GM12878 (cell line): Measurements from ENCODE around the gene RASD1. TPM values are rescaled to one million over a fixed set of nuclear protein-coding genes. Genes with fewer than 3 reads are reported as not detected.

Experiments used
- ATAC-seq: fragments of 200-7000 bp; cut with Tn5 transposase; 3 replicates; pipeline ENCODE4 v1.9.1; 2020; ENCODE audit warnings: mild to moderate bottlenecking, moderate library complexity
- BruUV-seq: library from RNA; stranded (reverse); fragments of 400-500 nt; replicated peaks from 2 replicates; lab custom pipeline; 2021; lab: Mats Ljungman, UMichigan
- CTCF ChIA-PET: fragments of 300-600 bp; sonication (Branson Sonifier 250); formaldehyde crosslinking; extraction: SDS; loops from one replicate; lab custom pipeline; 2021; ENCODE audit warnings: inconsistent platforms; lab: Yijun Ruan, JAX
- POLR2A ChIA-PET: fragments of 350-600 bp; formaldehyde crosslinking; extraction: SDS; loops from one replicate; lab custom pipeline; 2021; ENCODE audit warnings: inconsistent platforms; lab: Charles Lee
- RAD21 ChIA-PET: fragments of 300-600 bp; sonication (Branson Sonifier 250); formaldehyde crosslinking; loops from one replicate; lab custom pipeline; 2023; ENCODE audit warnings: antibody characterized with exemption; ENCODE audit not compliant: unreplicated experiment; lab: Charles Lee
- SMC1A ChIA-PET: fragments of 300-600 bp; sonication (Branson Sonifier 250); formaldehyde crosslinking; loops from one replicate; lab custom pipeline; 2023; ENCODE audit not compliant: unreplicated experiment, uncharacterized antibody; lab: Charles Lee
- DNase-seq: peaks from one replicate; pipeline ENCODE4 v3.0.0-alpha.2; 2011; ENCODE audit warnings: low read depth, low spot score
- FAIRE-seq: peaks from 3 replicates; lab custom pipeline; 2011; peaks lifted over from hg19 to GRCh38; lab: Jason Lieb, UNC
- H2AFZ ChIP-seq: 2 replicates; pipeline ENCODE4 v1.6.0; 2011; ENCODE audit warnings: low read depth, low read length, control low read depth; ENCODE audit not compliant: control insufficient read depth
- H3K27ac ChIP-seq: 2 replicates; pipeline ENCODE4 v1.5.1; 2011; ENCODE audit warnings: control low read depth; ENCODE audit not compliant: control insufficient read depth, insufficient read depth
- H3K27me3 ChIP-seq, 2 experiments: replicated peaks in 1 of 2; 2 replicates each; pipeline versions ENCODE4 v1.6.0 to v1.6.1; 2011; ENCODE audit warnings: low read length in 1 of 2; ENCODE audit not compliant: control insufficient read depth in 2 of 2, insufficient read depth in 2 of 2
- H3K36me3 ChIP-seq, 2 experiments: 2 replicates each; pipeline ENCODE4 v1.5.1; 2011; ENCODE audit warnings: low read length in 1 of 2; ENCODE audit not compliant: control insufficient read depth in 2 of 2, insufficient read depth in 2 of 2
- H3K4me1 ChIP-seq: 2 replicates; pipeline ENCODE4 v1.6.1; 2011; ENCODE audit warnings: mild to moderate bottlenecking, low read length, moderate library complexity, mixed read lengths; ENCODE audit not compliant: control insufficient read depth, insufficient read depth
- H3K4me2 ChIP-seq: 2 replicates; pipeline ENCODE4 v1.6.0; 2011; ENCODE audit warnings: control low read depth; ENCODE audit not compliant: control insufficient read depth, insufficient read depth
- H3K4me3 ChIP-seq: fragments of 200-600 bp; sonication (generic); 2 replicates; pipeline ENCODE4 v1.5.1; 2016
- H3K79me2 ChIP-seq: 2 replicates; pipeline ENCODE4 v1.6.0; 2011; ENCODE audit warnings: low read length; ENCODE audit not compliant: control insufficient read depth, insufficient read depth
- H3K9ac ChIP-seq: 2 replicates; pipeline ENCODE4 v1.8.0; 2011; ENCODE audit warnings: low read length, control low read depth, mixed read lengths; ENCODE audit not compliant: control insufficient read depth, insufficient read depth
- H3K9me3 ChIP-seq: replicated peaks from 3 replicates; pipeline ENCODE4 v1.5.1; 2011; ENCODE audit warnings: mild to moderate bottlenecking, low read length; ENCODE audit not compliant: control insufficient read depth, insufficient read depth
- H4K20me1 ChIP-seq: 2 replicates; pipeline ENCODE4 v1.6.0; 2011; ENCODE audit not compliant: control insufficient read depth, insufficient read depth
- CBFB ChIP-seq: IDR thresholded peaks from 2 replicates; pipeline ENCODE4 v1.6.1; 2016; ENCODE audit warnings: antibody characterized with exemption, low read depth
- HDAC2 ChIP-seq: fragments of 200-600 bp; sonication (generic); IDR thresholded peaks from 2 replicates; pipeline ENCODE4 v1.6.1; 2017
- IKZF1 ChIP-seq: fragments of 450-650 bp; conservative IDR thresholded peaks from 2 replicates; pipeline ENCODE4 v1.6.1; 2017; ENCODE audit warnings: antibody characterized with exemption, mild to moderate bottlenecking
- NR2C1 ChIP-seq: fragments of 450-650 bp; IDR thresholded peaks from 2 replicates; pipeline ENCODE4 v1.6.1; 2017; ENCODE audit warnings: antibody characterized with exemption, mild to moderate bottlenecking, moderate library complexity
- PML ChIP-seq: IDR thresholded peaks from 2 replicates; pipeline ENCODE4 v1.6.1; 2012; ENCODE audit warnings: low read length, inconsistent platforms
- RELA ChIP-seq: fragments of 450-650 bp; IDR thresholded peaks from 2 replicates; pipeline ENCODE4 v1.8.0; 2014; ENCODE audit warnings: borderline replicate concordance; ENCODE audit not compliant: partially characterized antibody
- RFX5 ChIP-seq: IDR thresholded peaks from 2 replicates; pipeline ENCODE4 v1.6.1; 2011; ENCODE audit warnings: low read depth, low read length, improper control_type of control experiment
- SMAD1 ChIP-seq: fragments of 450-650 bp; IDR thresholded peaks from 2 replicates; pipeline ENCODE4 v1.6.1; 2018; ENCODE audit warnings: mild to moderate bottlenecking, low read depth; ENCODE audit not compliant: partially characterized antibody
- SUZ12 ChIP-seq: fragments of 200-600 bp; sonication (generic); IDR thresholded peaks from one replicate; pipeline ENCODE4 v1.6.1; 2018; ENCODE audit warnings: antibody characterized with exemption, mild to moderate bottlenecking; ENCODE audit not compliant: unreplicated experiment
- TBL1XR1 ChIP-seq: IDR thresholded peaks from 2 replicates; pipeline ENCODE4 v1.6.1; 2012; ENCODE audit warnings: low read depth, low read length, improper control_type of control experiment
- TCF12 ChIP-seq: IDR thresholded peaks from 2 replicates; pipeline ENCODE4 v1.6.1; 2011; ENCODE audit warnings: low read depth, mild to moderate bottlenecking, low read length
- WGBS: methylation state at CpG from one replicate; pipeline ENCODE4 v1.1.6; 2016; ENCODE audit warnings: low lambda C conversion rate; ENCODE audit not compliant: insufficient replicate concordance, insufficient coverage; ENCODE audit errors: missing lambda C conversion rate; 5-methylcytosine and 5-hydroxymethylcytosine counted together
- in situ Hi-C: fragments of 300-500 bp; cut with MboI; formaldehyde crosslinking; loops from 9 replicates; pipeline ENCODE4 v1.14.3; 2018; ENCODE audit warnings: mixed read lengths
- intact Hi-C: fragments of 100-400 bp; cut with micrococcal nuclease; formaldehyde crosslinking; loops from one replicate; pipeline ENCODE4 v1.14.2; 2022; ENCODE audit not compliant: unreplicated experiment
- polyA plus RNA-seq, 11 experiments: library from polyadenylated mRNA; depleted of rRNA in 4 of 11; unstranded in 6 of 11; stranded (reverse) in 5 of 11; fragments of >200 nt; fragmentation: Nextera tagmentation in 4 of 11; fragmentation: Illumina TruSeq in 1 of 11; extraction: Ambion mirVana in 4 of 11; extraction: Trizol in 1 of 11; gene quantifications; 1 replicate in 1 of 11; 2 replicates in 10 of 11; pipeline versions ENCODE4 v1.2.1 to v1.2.3, GENCODE V29; 2011 to 2016; ENCODE audit warnings: inconsistent platforms in 2 of 11, missing spikeins in 2 of 11, low read depth in 1 of 11
- total RNA-seq, 4 experiments: library from RNA; depleted of rRNA in 3 of 4; stranded (reverse); fragments of >200 nt in 3 of 4; fragmentation: Illumina TruSeq in 1 of 4; extraction: Trizol in 1 of 4; gene quantifications; 2 replicates each; pipeline versions ENCODE4 v1.2.1 to v1.2.3, GENCODE V29; 2013 to 2021
- TF ChIP-seq, protein P1 (sequence below): fragments of 450-650 bp; IDR thresholded peaks from 2 replicates; pipeline ENCODE4 v1.6.1; 2017; ENCODE audit warnings: mild to moderate bottlenecking

RASD1 gene
- total and polyA plus RNA-seq, 10 of the 15 experiments (the other 5 are each of a cell fraction or from before 2014, with no cell fraction given), result 0.14 to 0.33 TPM; not detected in 8

GRCh38 chr17:17456251-17456650 is 39.9 kb downstream of the RASD1 start:
- CTCF ChIA-PET, result interaction anchor here (1.0 to 1.2 kb wide), 2 partner anchors 27 to 100 kb away, joined by 3 read pairs; no protein-coding TSS in a partner anchor
- 55% methylated on average over 19 of the region's 19 CpGs for WGBS
- ATAC-seq, result no peak

DNA sequence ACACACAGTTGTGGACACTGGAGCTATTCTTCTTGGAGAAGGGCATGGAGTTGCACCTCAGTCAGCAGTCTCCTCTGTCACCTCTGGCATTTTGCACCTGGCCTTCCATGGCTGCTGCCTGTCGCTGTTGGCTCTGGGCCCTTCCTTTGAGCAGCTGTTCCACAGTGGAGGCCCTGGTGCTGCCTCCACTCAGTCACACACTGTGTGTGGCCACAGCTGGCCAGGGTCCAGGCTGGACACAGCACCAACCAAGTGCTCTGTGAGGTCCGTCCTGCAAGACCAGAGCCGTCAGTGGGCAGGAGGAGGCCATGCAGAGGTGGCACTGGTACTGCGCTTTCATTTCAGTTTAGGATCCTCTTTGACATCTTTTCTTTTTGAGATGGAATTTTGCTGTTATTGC is 41.0 kb downstream of the RASD1 start:
- Histone ChIP-seq H3K9ac (no peak overlapping the region), H3K9me3 (no peaks in the 10 kb centered on the region), H4K20me1 (no peaks in the 10 kb centered on the region), H3K4me3 (no peak overlapping the region), H3K36me3 (no peaks in the 10 kb centered on the region), H2AFZ (no peak overlapping the region), H3K27me3 (0 out of 4 replicates have a peak, but pooled peaks cover 0 to 2% of the 10 kb centered on the region in 2 experiments), H3K27ac (no peak overlapping the region), H3K4me1 (no peaks in the 10 kb centered on the region), H3K79me2 (no peaks in the 10 kb centered on the region), H3K4me2 (no peak overlapping the region)
- BruUV-seq, result no TSS peak
- FAIRE-seq (no peak), DNase-seq (no peak), ATAC-seq (no peak)
- in situ Hi-C loops (no loop called here), intact Hi-C loops (no loop called here)
- ChIA-PET POLR2A (no interaction called here), RAD21 (no interaction called here), SMC1A (no interaction called here), CTCF (interaction anchor here (1.2 to 1.3 kb wide), 2 partner anchors 26 to 83 kb away, joined by 3 read pairs; no protein-coding TSS in a partner anchor)
- TF ChIP-seq, protein P1, sequence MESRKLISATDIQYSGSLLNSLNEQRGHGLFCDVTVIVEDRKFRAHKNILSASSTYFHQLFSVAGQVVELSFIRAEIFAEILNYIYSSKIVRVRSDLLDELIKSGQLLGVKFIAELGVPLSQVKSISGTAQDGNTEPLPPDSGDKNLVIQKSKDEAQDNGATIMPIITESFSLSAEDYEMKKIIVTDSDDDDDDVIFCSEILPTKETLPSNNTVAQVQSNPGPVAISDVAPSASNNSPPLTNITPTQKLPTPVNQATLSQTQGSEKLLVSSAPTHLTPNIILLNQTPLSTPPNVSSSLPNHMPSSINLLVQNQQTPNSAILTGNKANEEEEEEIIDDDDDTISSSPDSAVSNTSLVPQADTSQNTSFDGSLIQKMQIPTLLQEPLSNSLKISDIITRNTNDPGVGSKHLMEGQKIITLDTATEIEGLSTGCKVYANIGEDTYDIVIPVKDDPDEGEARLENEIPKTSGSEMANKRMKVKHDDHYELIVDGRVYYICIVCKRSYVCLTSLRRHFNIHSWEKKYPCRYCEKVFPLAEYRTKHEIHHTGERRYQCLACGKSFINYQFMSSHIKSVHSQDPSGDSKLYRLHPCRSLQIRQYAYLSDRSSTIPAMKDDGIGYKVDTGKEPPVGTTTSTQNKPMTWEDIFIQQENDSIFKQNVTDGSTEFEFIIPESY, result no peak
- TF ChIP-seq CBFB, result no peak
- TF ChIP-seq RELA, result no peak
- TF ChIP-seq HDAC2, result no peak
- TF ChIP-seq TCF12, result no peak
- TF ChIP-seq RFX5, result no peak
- TF ChIP-seq PML, result no peak
- TF ChIP-seq IKZF1, result no peak
- TF ChIP-seq SMAD1, result no peak
- WGBS, result 36% methylated on average over 4 of the region's 4 CpGs

More at GRCh38 chr17:17456251-17456650, 39.9 kb downstream of the RASD1 start:
- no peaks in the 10 kb centered on the region for H3K4me1 ChIP-seq
- H3K27ac ChIP-seq, result no peak overlapping the region
- DNase-seq, result no peak
- POLR2A ChIA-PET, result interaction anchor here (0.5 to 0.6 kb wide), 2 partner anchors 52 to 118 kb away, joined by 3 read pairs; no protein-coding TSS in a partner anchor
- RAD21 ChIA-PET, result no interaction called here
- no peak overlapping the region for H2AFZ ChIP-seq
- H3K4me2 ChIP-seq, result no peak overlapping the region
- no peak overlapping the region for H3K9ac ChIP-seq
- H3K9me3 ChIP-seq, result no peaks in the 10 kb centered on the region
- no peaks in the 10 kb centered on the region for H3K79me2 ChIP-seq
- TF ChIP-seq SUZ12 (no peak), TBL1XR1 (no peak), NR2C1 (no peak)
- TF ChIP-seq, all 136 proteins: peak for 0
- Histone ChIP-seq H3K4me3 (no peak overlapping the region), H4K20me1 (no peaks in the 10 kb centered on the region), H3K27me3 (no peaks in the 10 kb centered on the region), H3K36me3 (no peaks in the 10 kb centered on the region)
- no TSS peak for BruUV-seq
- SMC1A ChIA-PET, result no interaction called here
- in situ Hi-C loops, result no loop called here
- intact Hi-C loops, result no loop called here
- no peak for FAIRE-seq
